ENCODE data around the gene BLOC1S3.
"Not testable (repeated sequence)": the region's sequence is repeated elsewhere in the genome, so short reads cannot be mapped to it uniquely, and the experiment has no call there.

Gene BLOC1S3

GRCh38 chr19:45218911-45219743, 40.5 kb downstream of the BLOC1S3 start:
- H3K4me1 ChIP-seq (ENCODE audit: low read length), result peaks cover 9% of the 10 kb centered on the region
- H3K27me3 ChIP-seq (ENCODE audit: low read depth, low read length), result peaks cover 25% of the 10 kb centered on the region
- H3K9me3 ChIP-seq (ENCODE audit: insufficient read depth, low read length), result no peaks in the 10 kb centered on the region
- no peak overlapping the region for H3K9ac ChIP-seq (ENCODE audit: low read length)
- no peaks in the 10 kb centered on the region for H3K79me2 ChIP-seq (ENCODE audit: low read length)
- TF ChIP-seq CTCF (IDR thresholded peaks at IDR 0.05; ENCODE audit: low read depth, low read length) (no peak), EZH2phosphoT487 (IDR thresholded peaks at IDR 0.05; ENCODE audit: low read depth) (no peak)
- H2AFZ ChIP-seq (ENCODE audit: low read depth, low read length), result no peak overlapping the region
- H3K4me3 ChIP-seq (ENCODE audit: low read length), result no peak overlapping the region
- no peaks in the 10 kb centered on the region for H3K36me3 ChIP-seq (replicated peaks; ENCODE audit: low read depth, low read length)
- no peak overlapping the region for H3K27ac ChIP-seq (ENCODE audit: low read length)
- no peaks in the 10 kb centered on the region for H4K20me1 ChIP-seq (ENCODE audit: insufficient read depth, low read length)
- H3K4me2 ChIP-seq (ENCODE audit: low read length), result peak overlapping the region; percentile 8; the same call in 1 of the 2 replicates

GRCh38 chr19:45222724-45223123, 44.1 kb downstream of the BLOC1S3 start:
- Histone ChIP-seq H2AFZ (ENCODE audit: low read depth, low read length) (no peak overlapping the region), H3K36me3 (replicated peaks; ENCODE audit: low read depth, low read length) (no peaks in the 10 kb centered on the region), H3K9me3 (ENCODE audit: insufficient read depth, low read length) (no peaks in the 10 kb centered on the region), H3K4me1 (ENCODE audit: low read length) (peaks cover 9% of the 10 kb centered on the region), H3K79me2 (ENCODE audit: low read length) (no peaks in the 10 kb centered on the region), H3K9ac (ENCODE audit: low read length) (no peak overlapping the region), H3K27ac (ENCODE audit: low read length) (no peak overlapping the region), H3K4me2 (ENCODE audit: low read length) (no peak overlapping the region), H3K4me3 (ENCODE audit: low read length) (no peak overlapping the region), H3K27me3 (ENCODE audit: low read depth, low read length) (peaks cover 29% of the 10 kb centered on the region), H4K20me1 (ENCODE audit: insufficient read depth, low read length) (no peaks in the 10 kb centered on the region)
- TF ChIP-seq CTCF (IDR thresholded peaks at IDR 0.05; ENCODE audit: low read depth, low read length), result no peak
- TF ChIP-seq EZH2phosphoT487 (IDR thresholded peaks at IDR 0.05; ENCODE audit: low read depth), result no peak

GRCh38 chr19:45223879-45224278, 45.3 kb downstream of the BLOC1S3 start:
- Histone ChIP-seq H4K20me1 (ENCODE audit: insufficient read depth, low read length) (no peaks in the 10 kb centered on the region), H2AFZ (ENCODE audit: low read depth, low read length) (no peak overlapping the region), H3K27me3 (ENCODE audit: low read depth, low read length) (peaks cover 29% of the 10 kb centered on the region), H3K4me1 (ENCODE audit: low read length) (peaks cover 9% of the 10 kb centered on the region), H3K9me3 (ENCODE audit: insufficient read depth, low read length) (no peaks in the 10 kb centered on the region), H3K79me2 (ENCODE audit: low read length) (no peaks in the 10 kb centered on the region), H3K4me3 (ENCODE audit: low read length) (no peak overlapping the region), H3K36me3 (replicated peaks; ENCODE audit: low read depth, low read length) (no peaks in the 10 kb centered on the region), H3K27ac (ENCODE audit: low read length) (no peak overlapping the region), H3K9ac (ENCODE audit: low read length) (no peak overlapping the region), H3K4me2 (ENCODE audit: low read length) (no peak overlapping the region)
- TF ChIP-seq CTCF (IDR thresholded peaks at IDR 0.05; ENCODE audit: low read depth, low read length) (no peak), EZH2phosphoT487 (IDR thresholded peaks at IDR 0.05; ENCODE audit: low read depth) (no peak)

- Histone ChIP-seq H4K20me1 (ENCODE audit: insufficient read depth, low read length) (no peaks in the 10 kb centered on the region), H3K4me1 (ENCODE audit: low read length) (peaks cover 5% of the 10 kb centered on the region; the same call in 1 of the 2 replicates), H3K9ac (ENCODE audit: low read length) (no peak overlapping the region), H3K27ac (ENCODE audit: low read length) (no peak overlapping the region), H3K4me2 (ENCODE audit: low read length) (no peak overlapping the region), H3K36me3 (replicated peaks; ENCODE audit: low read depth, low read length) (no peaks in the 10 kb centered on the region), H3K27me3 (ENCODE audit: low read depth, low read length) (peaks cover 26% of the 10 kb centered on the region), H3K4me3 (ENCODE audit: low read length) (no peak overlapping the region), H3K79me2 (ENCODE audit: low read length) (no peaks in the 10 kb centered on the region), H2AFZ (ENCODE audit: low read depth, low read length) (no peak overlapping the region), H3K9me3 (ENCODE audit: insufficient read depth, low read length) (no peaks in the 10 kb centered on the region)
- TF ChIP-seq EZH2phosphoT487 (IDR thresholded peaks at IDR 0.05; ENCODE audit: low read depth) (no peak), CTCF (IDR thresholded peaks at IDR 0.05; ENCODE audit: low read depth, low read length) (no peak)
Measured at GRCh38 chr19:45224645-45225044, 46.1 kb downstream of the BLOC1S3 start.

- H3K27ac ChIP-seq (ENCODE audit: low read length); H3K36me3 ChIP-seq (replicated peaks; ENCODE audit: low read depth, low read length); H3K4me2 ChIP-seq (ENCODE audit: low read length); H3K9ac ChIP-seq (ENCODE audit: low read length); H3K4me3 ChIP-seq (ENCODE audit: low read length); H4K20me1 ChIP-seq (ENCODE audit: insufficient read depth, low read length); H3K27me3 ChIP-seq (ENCODE audit: low read depth, low read length); H3K9me3 ChIP-seq (ENCODE audit: insufficient read depth, low read length); H3K4me1 ChIP-seq (ENCODE audit: low read length); H2AFZ ChIP-seq (ENCODE audit: low read depth, low read length); H3K79me2 ChIP-seq (ENCODE audit: low read length): not testable (repeated sequence)
Measured at GRCh38 chr19:45229056-45229455, 50.5 kb downstream of the BLOC1S3 start.

Data from OCI-LY3 (cell line).